Fibroblast of skin of left quadriceps (primary cell): ENCODE measurements around the gene YBX1.
"Not testable (repeated sequence)": the region's sequence is repeated elsewhere in the genome, so short reads cannot be mapped to it uniquely, and the experiment has no call there.

ENCODE experiments used
- DNase-seq, 2 experiments: peaks; one replicate each; pipeline ENCODE4 v3.0.0-alpha.2; 2013; ENCODE audit warnings: low read depth in 2 of 2

The YBX1 gene

DNA sequence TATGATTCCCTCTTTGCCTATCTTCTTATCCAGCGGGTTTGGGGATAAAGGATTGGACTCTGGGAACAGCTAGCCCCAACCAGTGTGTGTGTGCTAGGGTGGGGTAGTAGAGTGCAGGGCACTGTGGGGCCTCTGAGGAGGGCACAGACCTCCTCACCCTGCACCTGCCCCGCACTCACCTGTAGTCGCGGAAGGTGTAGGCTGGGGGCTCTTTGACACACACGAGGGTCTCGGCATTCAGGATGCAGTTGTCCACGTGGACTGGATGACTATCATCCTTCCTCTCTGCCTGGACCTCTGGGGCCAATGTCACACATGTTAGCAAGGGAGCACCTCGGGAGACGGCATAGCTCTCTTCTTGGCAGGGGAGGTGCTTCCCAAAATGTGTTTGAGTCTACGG is 65.8 kb downstream of the YBX1 start:
- DNase-seq, result no peak

DNA sequence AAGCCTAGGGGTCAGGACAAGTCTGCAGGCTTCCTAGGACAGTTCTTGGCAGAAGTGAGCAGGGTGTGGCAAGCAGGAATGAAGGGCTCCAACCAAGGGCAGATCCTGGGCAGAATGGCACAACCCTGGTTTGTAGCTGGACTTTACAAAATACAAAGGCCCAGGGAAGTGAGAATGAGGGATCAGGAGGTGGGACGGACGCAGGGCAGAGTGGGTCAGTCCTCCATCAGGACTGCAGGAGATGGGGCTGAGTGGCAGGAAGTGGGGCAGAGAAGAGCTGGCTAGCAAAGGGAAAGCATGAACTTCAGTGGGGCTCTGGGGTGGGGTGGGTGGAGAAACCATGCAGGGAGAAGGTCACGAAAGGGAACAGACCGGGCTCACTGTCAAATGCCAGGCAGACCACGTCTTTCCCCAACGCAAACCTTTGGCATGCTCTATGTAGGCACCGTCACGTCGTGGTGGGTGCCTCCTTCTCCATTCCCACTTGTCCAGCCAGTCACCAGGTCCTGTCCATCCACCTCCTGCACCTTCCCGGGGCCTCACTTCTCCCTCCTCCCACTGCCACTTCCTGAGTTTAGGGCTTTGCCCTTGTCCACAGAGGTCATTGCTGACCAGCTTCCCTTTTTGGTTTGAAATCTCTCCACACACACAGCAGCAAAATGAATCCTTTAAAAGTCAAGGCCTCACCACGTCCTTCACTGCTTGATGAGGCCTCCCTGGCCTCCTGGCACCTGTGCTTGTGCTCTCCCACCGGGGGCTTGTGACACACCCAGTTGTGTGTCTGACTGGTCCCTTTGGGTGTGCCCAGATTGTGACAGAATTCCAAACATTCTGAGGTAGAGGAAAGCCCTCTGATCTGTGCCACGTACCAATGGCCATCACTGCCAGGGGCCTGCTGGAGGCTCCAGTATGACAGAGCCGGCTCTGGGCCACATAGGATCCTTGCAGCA is 66.5 kb downstream of the YBX1 start:
- DNase-seq, result no peak

DNA sequence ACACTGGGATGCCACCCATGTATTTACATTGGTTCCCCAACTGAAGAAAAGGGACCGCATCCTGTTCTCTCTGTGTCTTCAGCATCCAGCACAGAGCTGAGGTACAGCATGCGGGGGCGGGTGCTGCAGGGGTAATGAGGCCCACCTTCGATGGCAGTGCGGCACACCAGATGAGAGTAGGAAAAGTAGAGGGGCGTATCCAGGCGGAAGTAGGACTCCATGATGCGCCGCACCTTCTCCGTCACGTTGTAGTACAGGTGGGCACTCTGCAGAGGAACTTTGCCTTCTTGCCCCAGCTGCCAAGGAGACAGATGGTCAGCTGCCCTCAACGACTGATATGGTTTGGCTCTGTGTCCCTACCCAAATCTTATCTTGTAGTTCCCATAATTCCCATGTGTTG is 67.8 kb downstream of the YBX1 start:
- DNase-seq, result no peak

DNA sequence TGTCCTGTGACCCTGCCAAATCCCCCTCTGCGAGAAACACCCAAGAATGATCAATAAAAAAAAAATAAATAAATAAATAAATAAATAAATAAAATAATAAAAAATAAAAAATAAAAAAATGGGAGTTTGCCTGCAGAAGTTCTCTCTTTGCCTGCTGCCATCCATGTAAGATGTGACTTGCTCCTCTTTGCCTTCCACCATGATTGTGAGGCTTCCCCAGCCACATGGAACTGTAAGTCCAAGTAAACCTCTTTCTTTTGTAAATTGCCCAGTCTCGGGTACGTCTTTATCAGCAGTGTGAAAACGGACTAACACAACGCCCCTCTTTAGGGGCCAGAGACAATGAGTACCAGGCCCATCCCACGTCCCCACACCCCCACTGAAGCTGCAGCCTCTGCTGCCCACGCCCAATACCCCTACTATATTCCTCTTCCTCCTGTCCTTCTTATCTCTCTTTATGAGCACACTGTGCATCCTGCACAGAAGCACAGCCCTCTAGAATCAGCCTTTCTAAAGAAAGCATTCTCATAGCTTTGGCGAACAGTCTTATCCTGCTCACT is 69.4 kb downstream of the YBX1 start:
- not testable (repeated sequence) for DNase-seq

DNA sequence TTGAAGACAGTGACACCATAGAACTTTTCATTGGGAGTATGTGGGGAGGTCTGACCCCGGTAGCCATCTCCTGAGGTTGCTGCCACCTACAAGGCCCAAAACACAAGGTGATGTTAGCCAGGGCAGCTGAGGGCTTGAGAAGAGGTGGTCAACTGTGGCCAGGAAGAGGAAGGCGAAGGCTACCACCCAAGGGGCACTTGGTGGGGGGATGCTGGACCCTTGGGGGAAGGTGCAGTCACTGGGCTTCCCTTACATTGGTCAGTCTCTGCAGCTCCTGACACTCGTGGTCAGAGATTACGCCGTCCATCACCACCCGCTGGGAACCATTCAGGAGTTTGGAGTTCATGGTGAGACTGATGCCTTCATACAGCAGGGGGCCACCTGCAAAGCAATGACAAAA is 70.1 kb downstream of the YBX1 start:
- DNase-seq, result no peak

DNA sequence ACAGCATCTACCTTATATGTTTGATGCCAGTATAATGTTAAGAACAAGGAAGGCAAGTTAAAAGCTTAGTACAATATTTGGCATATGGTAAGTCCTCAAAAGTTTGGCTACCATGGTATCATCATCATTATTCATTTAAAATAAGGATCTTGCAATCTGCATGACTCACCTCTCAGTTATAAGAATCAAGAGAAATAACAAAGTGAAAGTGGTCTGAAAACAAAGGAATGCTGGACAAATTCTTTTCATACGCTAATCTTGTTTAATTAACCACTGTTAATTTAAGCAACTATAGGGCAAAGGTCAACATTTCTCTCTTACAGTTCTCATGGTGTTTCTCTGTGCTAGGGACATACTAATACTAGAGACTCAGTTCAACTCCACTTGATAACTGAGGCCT is 70.9 kb downstream of the YBX1 start:
- DNase-seq, result no peak
